GM21515 (cell line): ENCODE data around the gene KRTAP9-7.
"Not testable (repeated sequence)": the region's sequence is repeated elsewhere in the genome, so short reads cannot be mapped to it uniquely, and the experiment has no call there.

ENCODE experiments used
- ATAC-seq: cut with Tn5 transposase; IDR thresholded peaks from one replicate; pipeline ENCODE4 v1.9.1; 2021; ENCODE audit not compliant: unreplicated experiment

The KRTAP9-7 gene

DNA sequence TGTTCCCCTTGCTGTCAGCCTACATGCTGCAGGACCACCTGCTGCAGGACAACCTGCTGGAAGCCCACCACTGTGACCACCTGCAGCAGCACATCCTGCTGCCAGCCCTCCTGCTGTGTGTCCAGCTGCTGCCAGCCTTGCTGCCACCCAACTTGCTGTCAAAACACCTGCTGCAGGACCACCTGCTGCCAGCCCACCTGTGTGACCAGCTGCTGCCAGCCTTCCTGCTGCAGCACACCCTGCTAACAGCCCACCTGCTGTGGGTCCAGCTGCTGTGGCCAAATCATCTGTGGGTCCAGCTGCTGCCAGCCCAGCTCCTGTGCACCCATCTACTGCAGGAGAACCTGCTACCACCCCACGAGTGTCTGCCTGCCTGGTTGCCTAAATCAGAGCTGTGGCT lies 4.2 kb upstream of the KRTAP9-7 start:
- not testable (repeated sequence) for ATAC-seq

DNA sequence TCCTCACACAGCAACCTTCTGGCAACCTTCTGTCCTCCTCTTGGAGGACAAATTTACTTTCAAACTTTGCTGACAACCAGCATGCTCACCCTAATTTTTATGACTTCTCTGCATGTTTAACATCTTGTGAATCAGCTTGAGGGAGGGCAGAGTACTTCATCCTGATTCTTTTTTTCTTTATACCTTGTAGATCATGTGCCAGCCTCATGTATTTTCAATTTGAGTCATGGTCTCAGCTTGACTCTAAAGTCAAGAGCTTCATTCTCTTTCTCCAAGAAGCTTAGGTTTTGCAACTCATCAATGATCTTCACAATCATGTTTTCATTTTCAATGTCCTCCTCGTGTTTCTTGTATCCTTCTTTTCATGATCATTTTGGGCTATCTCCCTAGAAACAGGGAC lies 3.6 kb upstream of the KRTAP9-7 start:
- ATAC-seq: no peak

DNA sequence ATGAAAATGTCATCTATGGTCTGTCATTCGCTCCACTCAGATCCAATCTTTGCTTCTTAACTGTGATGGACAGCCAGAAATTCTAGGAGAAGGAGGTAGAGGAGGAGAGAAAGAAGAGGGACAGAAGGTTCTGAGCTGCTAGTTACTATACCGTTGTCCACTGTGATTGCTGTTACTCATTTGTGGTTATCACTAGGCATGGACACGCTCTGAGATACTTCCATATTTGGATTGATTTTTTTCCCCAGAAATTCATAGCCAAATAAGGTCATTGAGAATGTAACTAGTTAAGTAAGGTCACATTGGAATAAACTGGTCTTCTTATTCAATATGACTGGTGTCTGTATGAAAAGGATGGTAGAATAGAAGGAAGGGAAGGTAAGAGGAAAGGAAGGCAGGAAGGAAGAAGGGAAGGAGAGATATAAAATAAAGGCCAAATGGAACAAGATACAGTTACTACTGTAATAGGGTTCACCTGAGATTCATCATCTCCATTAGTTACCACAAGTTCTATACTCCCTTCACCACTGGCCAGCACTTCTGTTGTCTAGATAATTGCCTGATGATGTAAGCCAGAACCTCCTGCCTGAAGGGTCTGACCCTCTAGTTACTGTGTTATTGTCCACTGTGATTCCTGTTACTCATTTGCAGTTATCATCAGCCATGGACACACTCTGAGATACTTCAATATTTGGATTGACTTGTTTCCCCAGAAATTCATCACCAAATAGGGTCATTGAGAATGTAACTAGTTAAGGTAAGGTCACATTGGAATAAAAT lies 2.9 kb downstream of the KRTAP9-7 start:
- ATAC-seq: no peak

DNA sequence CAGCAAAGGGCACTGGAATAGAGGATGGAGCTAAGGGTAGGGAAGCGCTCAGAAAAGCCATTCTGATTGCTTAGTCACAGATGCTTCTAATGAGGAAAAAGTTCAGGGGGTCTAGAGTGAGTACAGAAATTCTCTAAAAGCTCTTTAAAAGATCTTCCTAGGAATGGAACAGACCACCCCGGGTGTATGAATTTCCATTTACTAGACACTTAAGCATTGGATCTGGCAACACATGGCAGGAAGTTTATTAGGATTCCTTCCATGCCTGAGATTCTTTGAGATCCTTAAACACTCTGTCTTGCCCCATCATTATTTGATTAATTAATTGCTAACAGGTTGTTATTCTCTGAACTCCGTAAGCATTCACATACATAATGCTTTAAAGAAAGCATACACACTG lies 8.5 kb downstream of the KRTAP9-7 start:
- ATAC-seq: no peak

DNA sequence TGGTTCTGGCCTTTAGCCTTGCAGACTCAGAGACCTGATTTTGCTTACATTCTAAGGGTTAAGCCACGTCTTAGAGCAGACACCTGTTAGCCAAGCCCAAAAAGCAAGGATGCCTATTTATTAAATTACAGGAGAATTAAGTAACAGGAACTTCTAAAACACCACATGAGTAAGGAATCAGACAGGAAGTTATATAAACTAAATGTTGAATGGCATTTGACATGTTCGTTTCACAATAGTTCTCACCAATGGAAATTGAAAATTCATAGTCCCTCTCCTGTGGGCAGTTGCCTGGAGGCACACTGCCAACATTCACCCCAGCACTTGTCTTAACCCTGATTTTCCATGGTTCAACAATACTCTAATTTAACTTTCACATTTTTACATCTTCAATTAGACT lies 9.0 kb downstream of the KRTAP9-7 start:
- no peak for ATAC-seq

DNA sequence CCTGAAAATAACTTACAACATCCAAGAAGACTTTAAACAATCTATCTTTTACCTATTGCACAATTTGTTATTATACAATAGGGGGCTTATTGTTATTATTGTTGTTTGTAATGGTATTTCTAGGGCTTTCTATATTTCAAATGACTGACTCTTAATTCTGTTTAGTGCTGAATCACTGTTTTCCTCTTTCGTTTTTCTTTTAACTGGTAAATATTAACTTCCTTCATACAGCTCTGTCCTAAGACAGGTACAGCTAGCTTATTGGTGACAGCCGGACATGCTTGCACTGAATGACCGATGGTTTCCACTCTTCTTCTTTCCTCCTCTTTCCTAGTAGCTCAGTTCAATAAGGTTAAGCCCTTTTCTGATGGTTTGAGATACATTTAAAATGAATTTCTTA lies 11.6 kb downstream of the KRTAP9-7 start:
- no peak for ATAC-seq

DNA sequence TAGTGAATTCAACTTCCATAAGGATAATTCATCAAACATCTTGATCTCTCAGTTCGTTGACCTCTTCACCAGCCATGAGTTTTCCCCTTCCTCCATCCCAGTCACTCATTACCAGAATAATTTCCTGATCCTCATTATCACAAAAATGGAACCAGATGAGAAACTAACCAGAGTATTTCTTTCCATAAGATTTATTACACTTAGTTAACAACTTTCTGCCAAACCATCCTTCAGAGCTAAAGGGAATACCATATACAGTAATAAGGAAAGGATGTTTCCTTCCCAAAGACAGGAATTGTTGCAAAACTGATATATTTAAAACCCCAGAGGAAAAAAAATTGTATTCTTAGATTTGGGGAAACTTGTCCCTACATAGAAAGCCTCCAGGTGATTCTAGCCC lies 18.5 kb downstream of the KRTAP9-7 start:
- ATAC-seq: no peak

DNA sequence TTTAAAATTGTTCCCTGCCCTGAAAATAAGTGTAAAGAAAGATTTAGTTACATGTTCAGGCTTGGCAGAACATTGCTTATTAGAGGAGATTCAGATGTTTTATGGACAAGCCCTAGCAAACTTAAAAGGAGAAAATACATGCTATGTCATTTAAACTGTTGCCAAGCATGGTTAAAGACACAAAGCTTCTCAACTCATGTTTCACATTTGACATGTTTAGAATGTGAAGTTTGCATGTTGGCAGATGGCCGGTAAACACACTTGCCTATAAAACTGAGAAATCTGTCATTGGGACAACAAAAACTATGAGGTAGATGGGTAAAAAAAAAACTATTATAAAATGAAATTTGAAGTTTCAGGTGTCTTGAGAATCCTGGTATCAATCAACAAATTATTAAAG lies 21.3 kb downstream of the KRTAP9-7 start:
- ATAC-seq: no peak

DNA sequence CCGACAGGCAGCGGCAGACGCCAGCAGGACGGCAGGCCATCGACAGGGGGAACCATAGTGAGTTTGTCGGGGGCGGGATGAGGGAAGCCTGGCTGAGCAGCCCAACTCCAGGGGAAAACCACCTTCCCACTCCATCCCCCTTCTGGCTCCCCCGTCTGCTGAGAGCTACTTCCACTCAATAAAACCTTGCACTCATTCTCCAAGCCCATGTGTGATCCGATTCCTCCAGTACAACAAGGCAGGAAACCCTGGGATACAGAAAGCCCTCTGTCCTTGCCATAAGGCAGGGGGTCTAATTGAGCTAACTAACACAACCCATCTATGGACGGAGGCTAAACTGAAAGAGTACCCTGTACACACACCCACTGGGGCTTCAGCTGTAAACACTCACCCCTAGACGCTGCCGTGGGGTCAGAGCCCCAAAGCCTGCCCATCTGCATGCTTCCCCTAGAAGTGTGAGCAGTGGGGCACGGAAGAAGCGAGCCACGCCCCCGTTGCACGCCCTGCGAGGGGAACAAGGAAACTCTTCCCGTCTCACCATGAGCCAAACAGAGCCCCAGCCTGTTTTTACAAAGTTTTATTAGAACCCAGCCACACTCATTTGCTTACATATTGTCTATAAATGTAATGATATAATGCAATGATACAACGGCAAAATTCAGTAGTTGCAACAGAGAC lies 23.1 kb downstream of the KRTAP9-7 start:
- ATAC-seq: no peak

DNA sequence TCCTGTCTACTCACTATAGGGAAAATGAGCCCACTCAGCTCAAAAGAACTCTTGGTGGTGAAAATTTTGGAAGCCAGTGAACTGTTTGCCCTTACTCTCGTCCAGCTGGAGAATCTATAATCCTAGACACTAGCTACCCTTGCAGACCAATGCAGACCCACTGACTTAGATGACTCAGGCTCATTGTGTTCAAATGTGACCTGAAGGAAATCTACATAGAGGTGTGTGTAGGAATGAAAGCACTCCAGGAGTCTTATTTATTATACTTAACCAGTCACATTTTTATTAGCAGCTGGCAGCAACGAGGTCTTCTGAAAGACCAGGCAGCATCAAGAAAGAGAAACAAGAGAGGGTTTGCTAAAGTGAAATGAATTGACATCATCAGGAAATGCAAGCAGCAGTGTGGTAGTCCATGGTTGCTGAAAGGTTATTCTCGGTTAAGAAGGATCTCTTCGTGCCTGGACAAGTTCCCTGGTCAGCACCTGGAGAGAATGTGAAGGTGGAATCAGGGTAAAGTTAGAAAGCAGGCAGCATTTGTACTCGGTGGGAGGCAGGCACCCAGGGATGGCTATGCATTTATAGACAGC lies 25.8 kb downstream of the KRTAP9-7 start:
- ATAC-seq: no peak

DNA sequence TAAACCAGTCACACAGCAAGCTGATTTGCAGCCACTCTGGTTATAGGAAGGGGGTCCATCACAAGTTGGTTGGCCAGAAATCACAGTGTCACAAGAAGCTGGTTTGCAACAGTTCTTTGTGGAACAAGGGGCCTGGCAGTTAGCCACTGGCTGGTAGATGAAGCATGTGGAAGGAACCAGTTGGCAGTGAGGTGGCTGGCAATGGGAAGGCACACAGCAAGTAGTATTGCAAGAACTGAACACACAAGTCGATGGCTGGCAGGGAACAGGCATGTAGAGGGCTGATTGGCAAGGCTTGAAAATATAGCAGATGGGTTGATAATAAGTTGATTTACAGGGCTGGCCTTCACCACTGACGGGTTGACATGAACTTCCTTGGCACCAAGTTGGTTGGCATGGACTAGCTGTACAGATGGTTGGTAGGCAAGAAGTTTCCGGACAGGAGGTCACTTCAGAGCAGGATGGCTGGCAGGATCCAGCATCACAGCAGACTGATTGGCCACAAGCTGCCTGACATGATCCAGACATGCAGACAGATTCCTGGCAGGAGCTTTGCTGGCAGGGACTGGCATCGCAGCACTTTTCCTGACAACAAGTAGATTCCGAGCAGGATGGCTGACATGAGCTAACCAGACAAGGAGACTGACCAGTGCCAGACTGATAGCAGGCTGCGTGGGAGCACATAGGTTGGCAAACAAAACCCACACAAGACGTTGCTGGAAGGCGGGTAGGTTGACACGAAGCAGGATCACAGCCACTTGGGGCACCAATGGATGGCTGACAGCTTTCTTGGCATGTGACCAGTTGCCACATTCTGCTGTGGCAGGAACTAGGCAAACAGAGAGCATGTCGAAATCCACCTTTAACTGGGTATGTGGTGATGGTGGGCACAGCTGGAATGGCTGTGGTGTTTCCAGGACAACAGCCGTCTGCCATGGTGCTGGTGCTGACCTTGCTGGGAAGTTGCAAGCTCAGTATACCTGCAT lies 26.7 kb downstream of the KRTAP9-7 start, which contains the start of gene KRTAP29-1:
Gene KRTAP29-1, minus strand, starts transcription at position 936 of the 986 bp plus-strand sequence. Its CDS starts 0 bp downstream, at position 936.
- no peak for ATAC-seq

DNA sequence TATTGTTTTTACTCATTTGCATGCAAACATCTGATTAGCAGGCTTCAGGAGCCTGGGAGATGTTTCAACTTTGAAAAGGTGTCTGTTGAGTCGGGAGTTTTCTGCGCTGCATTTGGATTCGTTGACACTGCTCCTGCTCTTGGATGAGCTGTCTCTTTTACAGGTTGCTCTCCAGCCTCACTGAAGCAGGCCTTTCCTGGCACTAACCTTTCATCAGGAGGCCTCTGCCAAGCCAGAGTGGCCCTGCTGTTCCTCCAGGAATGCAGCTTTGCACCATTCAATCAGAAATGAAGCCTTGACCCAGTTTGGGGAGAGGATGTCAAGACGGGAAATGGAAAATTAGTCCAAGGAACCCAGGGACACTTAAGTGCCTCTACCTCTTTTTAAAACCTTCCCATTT lies 27.5 kb downstream of the KRTAP9-7 start:
- ATAC-seq: no peak

DNA sequence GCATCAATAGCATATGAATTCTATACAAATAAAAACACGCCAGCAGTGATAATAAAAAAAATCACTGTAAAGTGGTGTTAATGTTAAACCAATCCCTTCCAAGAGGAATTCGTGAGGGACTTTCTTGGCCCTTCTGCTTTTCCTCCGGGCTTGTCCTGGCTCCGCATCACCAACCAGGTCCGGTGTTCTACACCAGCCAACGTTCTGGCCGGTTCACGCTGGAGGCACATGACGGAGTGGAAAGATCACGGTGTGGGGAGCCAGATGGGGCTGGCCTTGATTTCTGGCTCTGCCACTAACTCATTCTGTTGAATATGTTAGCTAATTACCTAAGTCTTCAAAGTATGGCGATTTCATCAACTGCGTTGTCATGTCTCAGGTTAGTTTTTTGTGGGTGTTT lies 28.6 kb downstream of the KRTAP9-7 start:
- no peak for ATAC-seq

DNA sequence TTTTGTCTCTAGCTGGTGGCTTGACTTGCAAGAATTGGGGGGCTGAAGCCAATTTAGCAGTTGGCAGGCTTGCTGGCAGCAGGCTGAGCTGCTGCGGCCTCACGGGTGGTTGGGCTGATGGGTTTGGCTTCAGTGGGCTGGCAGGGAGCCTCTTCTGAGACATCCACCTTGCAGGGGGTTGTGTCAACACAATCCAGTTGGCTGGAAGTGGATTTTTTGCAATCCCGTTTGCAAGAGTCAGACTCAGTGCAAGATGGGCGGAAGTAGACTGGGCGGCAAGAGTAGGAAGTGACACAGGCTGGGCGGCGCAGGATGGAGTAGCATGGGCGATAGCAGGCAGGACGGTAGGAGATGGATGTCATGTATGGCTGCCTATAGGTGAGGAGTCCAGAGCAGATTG lies 32.1 kb downstream of the KRTAP9-7 start:
- ATAC-seq: no peak

DNA sequence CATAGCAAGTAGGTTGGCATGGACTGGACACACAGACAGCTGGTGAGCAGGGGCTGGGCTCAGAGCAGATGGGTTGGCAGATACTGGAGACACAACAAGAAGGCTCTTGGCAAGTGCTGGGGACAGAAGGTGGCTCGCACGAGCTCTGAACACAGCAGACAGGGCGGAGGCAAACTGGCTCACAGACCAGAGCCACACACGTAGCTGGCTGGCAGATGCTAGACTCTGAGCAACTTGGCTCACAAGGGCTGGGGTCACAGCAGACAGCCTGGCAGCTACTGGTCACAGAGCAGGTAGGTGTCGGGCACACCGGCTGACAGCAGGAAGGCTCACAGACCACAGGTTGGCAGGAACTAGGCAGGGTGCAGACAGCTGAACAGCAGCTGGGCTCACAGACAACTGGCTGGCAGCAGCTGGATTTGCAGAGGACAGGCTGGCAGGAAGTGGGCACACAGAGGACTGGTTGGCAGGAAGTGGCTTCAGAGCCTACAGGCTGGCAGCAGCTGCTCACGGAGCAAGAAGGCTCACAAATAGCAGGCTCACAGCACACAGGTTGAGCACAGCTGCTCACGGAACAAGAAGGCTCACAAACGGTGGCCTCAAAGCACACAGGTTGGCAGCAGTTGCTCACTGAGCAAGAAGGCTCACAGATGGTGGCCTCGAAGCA lies 32.9 kb downstream of the KRTAP9-7 start:
- ATAC-seq: no peak

DNA sequence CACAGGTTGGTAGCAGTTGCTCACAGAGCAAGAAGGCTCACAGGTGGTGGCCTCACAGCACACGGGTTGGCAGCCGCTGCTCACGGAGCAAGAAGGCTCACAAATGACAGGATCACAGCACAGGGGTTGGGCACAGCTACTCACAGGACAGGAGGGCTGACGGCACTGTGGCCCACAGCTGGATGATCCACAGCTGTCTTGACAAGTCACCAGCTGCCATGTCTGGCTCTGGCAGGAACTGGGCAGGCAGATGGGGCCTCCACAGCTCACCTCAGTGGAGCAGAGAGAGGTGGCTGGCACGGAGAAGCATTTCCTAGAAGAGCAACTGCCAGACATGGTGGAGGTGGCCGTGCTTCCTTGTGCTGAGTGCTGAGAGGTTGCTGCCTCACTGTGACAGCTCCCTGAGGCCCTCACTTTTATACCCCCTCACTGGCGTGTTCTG lies 33.4 kb downstream of the KRTAP9-7 start, which contains the start of gene KRTAP16-1:
Gene KRTAP16-1, minus strand, starts transcription at position 392 of the 442 bp plus-strand sequence. Its CDS starts 56 bp downstream, at position 336.
- no peak for ATAC-seq

DNA sequence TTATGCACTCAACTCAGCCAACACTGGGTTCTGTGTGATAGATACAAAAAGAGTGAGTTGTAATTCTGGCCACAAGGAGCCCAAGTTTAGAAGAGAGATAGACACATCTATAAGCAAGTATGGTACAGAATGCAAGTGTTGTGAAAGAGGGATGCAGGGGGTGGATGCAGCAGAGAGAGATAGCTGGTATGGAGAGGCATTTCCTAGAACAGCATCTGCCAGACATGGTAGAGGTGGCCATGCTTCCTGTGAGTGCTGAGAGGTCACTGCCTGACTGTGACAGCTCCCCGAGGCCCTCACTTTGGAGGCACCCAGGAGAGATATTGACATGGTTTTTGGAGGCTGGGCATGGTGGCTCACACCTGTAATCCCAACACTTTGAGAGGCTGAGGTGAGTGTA lies 35.6 kb downstream of the KRTAP9-7 start:
- no peak for ATAC-seq

DNA sequence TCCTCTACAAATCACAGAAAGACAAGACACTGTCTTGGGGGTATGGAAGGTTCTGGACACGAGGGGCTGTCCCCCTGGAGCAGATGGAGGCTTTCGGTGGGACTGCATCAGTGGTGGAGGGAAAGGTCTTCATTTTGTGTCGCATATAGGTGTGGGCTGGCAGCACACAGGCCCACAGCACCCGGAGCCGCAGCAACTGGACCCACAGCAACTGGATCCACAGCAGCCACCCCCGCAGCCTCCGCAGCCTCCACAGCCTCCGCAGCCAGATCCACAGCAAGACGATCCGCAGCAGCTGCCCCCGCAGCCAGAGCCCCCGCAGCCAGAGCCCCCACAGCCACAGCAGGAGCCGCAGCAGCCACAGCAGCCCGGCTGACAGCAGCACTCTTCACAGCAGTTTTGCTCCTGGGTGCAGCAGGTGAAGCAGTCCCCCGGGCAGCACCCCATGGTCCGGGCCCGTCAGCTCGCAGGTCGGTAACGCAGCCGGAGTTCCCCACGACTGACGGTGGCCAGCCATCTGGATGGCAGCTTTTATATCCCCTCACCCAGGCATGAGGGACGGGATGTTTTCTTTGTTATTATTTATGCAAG lies 39.8 kb downstream of the KRTAP9-7 start, which contains the start of gene KRTAP17-1:
Gene KRTAP17-1, minus strand, starts transcription at position 507 of the 591 bp plus-strand sequence. Its CDS starts 60 bp downstream, at position 447.
- ATAC-seq: no peak

DNA sequence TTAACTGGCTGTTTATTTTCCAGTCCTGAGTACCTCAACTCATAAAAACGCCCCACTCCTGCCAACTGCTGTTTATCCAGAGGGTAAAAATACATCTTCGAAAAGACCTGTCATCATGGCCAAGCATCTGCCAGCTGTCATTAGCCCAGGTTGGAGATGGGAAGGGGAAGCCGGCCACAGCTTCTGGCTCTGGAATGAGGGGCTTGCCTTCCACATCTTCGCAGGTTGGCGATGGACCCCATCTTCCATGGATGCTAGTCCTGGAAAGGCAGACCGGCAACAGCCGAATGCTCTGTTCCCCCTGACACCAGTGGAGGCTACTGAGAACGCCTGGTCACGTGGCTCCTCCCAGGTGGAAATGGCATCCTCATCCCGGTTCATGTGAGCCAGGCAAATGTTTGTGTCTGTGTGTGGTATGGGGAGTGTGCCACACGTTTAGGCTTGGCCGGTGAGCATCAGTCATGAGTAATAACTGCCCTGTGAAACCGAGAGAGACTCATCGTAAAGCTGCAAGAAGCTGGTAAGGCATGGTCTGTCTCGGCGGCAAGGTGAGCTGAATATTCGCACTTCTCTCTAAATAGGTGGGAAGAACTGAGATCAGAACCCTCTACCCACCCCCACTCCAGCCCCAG lies 40.4 kb downstream of the KRTAP9-7 start:
- ATAC-seq: no peak
